ENCODE data around the gene CHD3.

- TF ChIP-seq CTCF (IDR thresholded peaks at IDR 0.05; ENCODE audit: poor library complexity, severe bottlenecking) (no peak), POLR2AphosphoS5 (IDR thresholded peaks at IDR 0.05) (peak; percentile 34)
Measured at GRCh38 chr17:7854851-7855659, 33.5 kb upstream of the CHD3 start, which contains the start of gene TMEM88.
